Measurements from ENCODE around the gene NTM. TPM values are rescaled to one million over a fixed set of nuclear protein-coding genes. Genes with fewer than 3 reads are reported as not detected.

The NTM gene
- polyA plus RNA-seq, 2 donors = 0.24 to 1.1 TPM

DNA sequence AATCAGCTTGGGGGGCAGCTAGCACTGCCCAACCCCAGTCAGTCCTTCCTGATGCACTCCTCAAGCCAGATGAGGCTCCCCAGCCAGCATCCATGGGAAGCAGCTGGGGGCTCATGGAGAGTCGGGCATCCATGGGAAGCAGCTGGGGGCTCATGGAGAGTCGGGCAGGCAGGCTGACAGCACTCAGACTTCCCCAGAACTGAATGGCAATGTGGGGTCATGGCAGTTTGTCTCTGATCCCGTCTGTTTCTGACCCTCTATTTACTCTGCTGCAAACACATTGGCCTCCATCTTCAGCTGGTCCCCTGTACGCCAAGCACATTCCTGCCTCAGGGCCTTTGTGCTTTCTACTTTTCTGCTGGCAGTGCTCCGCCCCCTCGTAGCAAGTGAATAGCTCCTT is 314.8 kb downstream of the NTM start:
- 85% methylated on average over 6 of the region's 6 CpGs for WGBS, 2 donors
- no peak overlapping the region for H3K27ac ChIP-seq (ENCODE audit: low read depth in 2 of 2, low read length in 1 of 2)
- H3K4me1 ChIP-seq (ENCODE audit: control insufficient read depth in 2 of 2, insufficient read depth in 2 of 2, low read length in 1 of 2) = peaks cover 0 to 3% of the 10 kb centered on the region in 2 donors
- no peaks in the 10 kb centered on the region for H3K27me3 ChIP-seq (ENCODE audit: control insufficient read depth in 1 of 2, insufficient read depth in 2 of 2, low read length in 2 of 2)
- no peak overlapping the region for H3K4me3 ChIP-seq (ENCODE audit: low read depth in 1 of 2, low read length in 2 of 2)
- no peaks in the 10 kb centered on the region for H3K9me3 ChIP-seq (ENCODE audit: control insufficient read depth in 2 of 2, insufficient read depth in 1 of 2, low read depth in 1 of 2, low read length in 1 of 2)
- no peaks in the 10 kb centered on the region for H3K36me3 ChIP-seq (ENCODE audit: control insufficient read depth in 2 of 2, insufficient read depth in 2 of 2, low read length in 1 of 2)

DNA sequence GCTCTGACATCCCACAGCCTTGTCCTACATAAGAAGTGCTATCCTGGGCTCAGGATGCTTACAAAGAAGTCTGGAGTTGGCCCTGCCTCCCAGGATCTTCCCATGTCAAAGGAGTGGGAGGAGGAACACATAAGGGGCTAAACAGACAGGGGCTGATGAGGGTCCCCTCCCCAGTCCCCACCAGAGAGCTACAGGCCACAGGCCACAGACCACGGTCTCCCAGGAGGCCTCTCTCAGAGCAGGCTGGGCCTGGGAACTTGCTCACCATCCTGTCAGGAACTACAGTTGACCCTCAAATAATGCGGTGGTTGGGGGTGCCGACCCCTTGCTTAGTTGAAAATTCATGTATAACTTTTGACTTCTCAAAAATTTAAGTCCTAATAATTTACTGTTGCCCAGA is 315.5 kb downstream of the NTM start:
- peaks cover 0 to 3% of the 10 kb centered on the region in 2 donors for H3K4me1 ChIP-seq (ENCODE audit: control insufficient read depth in 2 of 2, insufficient read depth in 2 of 2, low read length in 1 of 2)
- 86 to 97% methylated on average over 2 to 3 of the region's 3 CpGs for WGBS, 2 donors
- H3K27me3 ChIP-seq (ENCODE audit: control insufficient read depth in 1 of 2, insufficient read depth in 2 of 2, low read length in 2 of 2) = no peaks in the 10 kb centered on the region
- H3K9me3 ChIP-seq (ENCODE audit: control insufficient read depth in 2 of 2, insufficient read depth in 1 of 2, low read depth in 1 of 2, low read length in 1 of 2) = no peaks in the 10 kb centered on the region
- no peaks in the 10 kb centered on the region for H3K36me3 ChIP-seq (ENCODE audit: control insufficient read depth in 2 of 2, insufficient read depth in 2 of 2, low read length in 1 of 2)
- H3K4me3 ChIP-seq (ENCODE audit: low read depth in 1 of 2, low read length in 2 of 2) = no peak overlapping the region
- H3K27ac ChIP-seq (ENCODE audit: low read depth in 2 of 2, low read length in 1 of 2) = no peak overlapping the region

DNA sequence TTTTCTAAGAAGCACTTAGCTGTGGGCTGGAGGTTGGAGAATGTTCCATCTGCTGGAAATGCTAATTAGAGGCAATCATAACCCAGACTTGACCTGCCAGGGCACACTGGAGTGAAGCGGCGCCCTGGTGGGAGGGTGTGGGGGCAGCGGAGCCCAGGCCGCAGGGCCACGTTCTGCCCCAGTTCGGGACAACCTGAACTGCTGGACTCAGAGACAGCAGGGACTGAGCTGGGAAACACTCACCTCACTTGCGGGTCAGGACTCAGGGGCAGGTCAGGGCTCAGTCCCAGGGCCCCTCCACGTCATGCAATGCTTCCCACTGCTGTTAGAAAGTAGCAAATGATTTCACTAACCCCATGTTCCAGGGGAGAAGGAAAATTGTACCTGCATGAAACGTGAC is 316.4 kb downstream of the NTM start:
- 89 to 94% methylated on average over 9 of the region's 9 CpGs for WGBS, 2 donors
- Histone ChIP-seq H3K27me3 (ENCODE audit: control insufficient read depth in 1 of 2, insufficient read depth in 2 of 2, low read length in 2 of 2) (peaks cover 0 to 3% of the 10 kb centered on the region in 2 donors), H3K4me3 (ENCODE audit: low read depth in 1 of 2, low read length in 2 of 2) (no peak overlapping the region), H3K9me3 (ENCODE audit: control insufficient read depth in 2 of 2, insufficient read depth in 1 of 2, low read depth in 1 of 2, low read length in 1 of 2) (no peaks in the 10 kb centered on the region), H3K27ac (ENCODE audit: low read depth in 2 of 2, low read length in 1 of 2) (no peak overlapping the region), H3K4me1 (ENCODE audit: control insufficient read depth in 2 of 2, insufficient read depth in 2 of 2, low read length in 1 of 2) (peaks cover under 1 to 3% of the 10 kb centered on the region in 2 donors), H3K36me3 (ENCODE audit: control insufficient read depth in 2 of 2, insufficient read depth in 2 of 2, low read length in 1 of 2) (no peaks in the 10 kb centered on the region)

DNA sequence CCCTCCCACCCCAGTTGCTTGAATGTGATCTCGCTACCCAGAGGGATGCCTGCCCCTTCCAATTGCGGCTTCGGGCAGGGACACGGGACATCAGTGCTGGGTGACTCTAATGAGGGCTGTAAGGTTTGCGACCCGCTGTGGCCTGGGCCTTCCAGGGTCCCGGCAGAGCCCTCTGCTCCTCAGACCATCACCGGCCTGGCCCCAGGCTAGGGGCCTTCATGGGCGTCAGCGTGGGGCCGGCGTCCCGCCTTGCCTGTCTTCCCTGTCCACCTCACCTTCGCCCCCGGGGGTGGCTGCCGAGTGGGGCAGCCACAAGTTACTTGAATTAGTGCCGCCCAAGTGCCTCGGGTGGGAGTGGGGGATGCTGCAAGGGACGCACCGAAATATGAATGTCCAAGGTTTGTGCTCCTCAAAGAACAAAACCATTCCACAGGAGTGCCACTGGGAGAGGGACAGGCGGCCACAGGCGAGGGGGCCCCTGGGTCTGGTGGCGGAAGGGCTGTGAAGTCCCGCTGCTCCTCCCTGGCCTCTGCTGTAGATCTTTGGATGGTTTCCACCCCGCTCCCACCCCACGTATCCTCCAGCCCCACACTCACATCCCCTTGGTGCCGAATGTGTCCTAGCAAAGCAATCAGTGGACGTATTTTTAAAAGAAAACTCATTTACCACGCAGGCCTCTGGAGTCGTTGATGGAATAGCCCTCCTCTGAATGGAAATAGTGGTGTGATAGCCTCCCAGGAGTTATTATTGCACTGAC is 317.1 kb downstream of the NTM start:
- peaks cover 2 to 3% of the 10 kb centered on the region in 2 donors for H3K4me1 ChIP-seq (ENCODE audit: control insufficient read depth in 2 of 2, insufficient read depth in 2 of 2, low read length in 1 of 2)
- no peaks in the 10 kb centered on the region for H3K36me3 ChIP-seq (ENCODE audit: control insufficient read depth in 2 of 2, insufficient read depth in 2 of 2, low read length in 1 of 2)
- no peaks in the 10 kb centered on the region for H3K9me3 ChIP-seq (ENCODE audit: control insufficient read depth in 2 of 2, insufficient read depth in 1 of 2, low read depth in 1 of 2, low read length in 1 of 2)
- H3K27me3 ChIP-seq (ENCODE audit: control insufficient read depth in 1 of 2, insufficient read depth in 2 of 2, low read length in 2 of 2) = peaks cover 0 to 3% of the 10 kb centered on the region in 2 donors
- H3K27ac ChIP-seq (ENCODE audit: low read depth in 2 of 2, low read length in 1 of 2) = no peak overlapping the region
- no peak overlapping the region for H3K4me3 ChIP-seq (ENCODE audit: low read depth in 1 of 2, low read length in 2 of 2)
- 82 to 86% methylated on average over 28 to 30 of the region's 30 CpGs for WGBS, 2 donors

- no peaks in the 10 kb centered on the region for H3K9me3 ChIP-seq (ENCODE audit: control insufficient read depth in 2 of 2, insufficient read depth in 1 of 2, low read depth in 1 of 2, low read length in 1 of 2)
- H3K27ac ChIP-seq (ENCODE audit: low read depth in 2 of 2, low read length in 1 of 2) = no peak overlapping the region
- 13 to 15% methylated on average over 29 to 34 of the region's 34 CpGs for WGBS, 2 donors
- peaks cover 0 to 3% of the 10 kb centered on the region in 2 donors for H3K27me3 ChIP-seq (ENCODE audit: control insufficient read depth in 1 of 2, insufficient read depth in 2 of 2, low read length in 2 of 2)
- no peak overlapping the region for H3K4me3 ChIP-seq (ENCODE audit: low read depth in 1 of 2, low read length in 2 of 2)
- no peaks in the 10 kb centered on the region for H3K36me3 ChIP-seq (ENCODE audit: control insufficient read depth in 2 of 2, insufficient read depth in 2 of 2, low read length in 1 of 2)
- peaks cover 2 to 3% of the 10 kb centered on the region in 2 donors for H3K4me1 ChIP-seq (ENCODE audit: control insufficient read depth in 2 of 2, insufficient read depth in 2 of 2, low read length in 1 of 2)
Observed at GRCh38 chr11:131688048-131688693, 317.8 kb downstream of the NTM start.

DNA sequence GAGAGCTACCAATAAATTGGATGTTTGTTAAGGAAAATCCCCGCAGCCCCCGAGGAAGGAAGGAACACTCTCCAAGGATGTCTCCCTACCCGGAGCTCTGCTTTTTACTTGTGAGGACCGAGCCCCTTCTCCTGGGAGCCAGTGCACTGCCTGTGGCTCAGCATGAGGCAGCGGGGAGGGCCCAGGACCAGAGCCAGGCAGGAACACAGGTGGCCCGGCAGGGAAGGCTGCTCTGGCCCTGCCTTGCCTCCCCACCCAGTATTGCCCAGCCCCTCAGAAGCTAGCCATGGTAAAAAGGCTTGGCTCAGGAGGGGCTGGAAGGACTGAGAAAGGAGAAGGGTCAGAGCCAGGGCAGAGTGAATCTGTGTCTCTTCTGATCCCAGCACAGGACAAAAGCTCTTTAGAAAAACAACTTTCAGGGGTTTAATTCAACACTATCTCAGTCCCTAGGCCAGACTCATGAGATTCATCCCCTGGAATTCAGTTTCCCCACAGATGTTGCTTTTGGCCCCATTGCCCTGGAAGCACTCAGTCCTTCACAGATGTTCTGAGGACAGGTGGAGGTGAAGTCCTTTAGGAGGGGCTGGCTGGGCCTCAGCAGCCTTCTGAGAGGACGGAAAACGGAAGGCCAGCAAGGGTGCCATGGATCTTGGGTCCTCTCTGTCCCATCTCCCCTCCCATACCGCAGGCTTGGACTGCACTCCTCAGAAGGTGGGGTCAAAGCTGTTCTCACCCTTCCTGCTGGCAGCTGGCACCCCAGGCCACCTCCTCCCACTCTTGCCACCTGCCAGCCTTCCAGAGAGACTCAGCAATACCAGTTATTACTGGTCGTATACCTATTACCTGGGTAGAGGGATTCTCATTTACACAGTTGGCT is 318.9 kb downstream of the NTM start:
- H3K27ac ChIP-seq (ENCODE audit: low read depth in 2 of 2, low read length in 1 of 2) = no peak overlapping the region
- no peaks in the 10 kb centered on the region for H3K9me3 ChIP-seq (ENCODE audit: control insufficient read depth in 2 of 2, insufficient read depth in 1 of 2, low read depth in 1 of 2, low read length in 1 of 2)
- H3K4me3 ChIP-seq (ENCODE audit: low read depth in 1 of 2, low read length in 2 of 2) = no peak overlapping the region
- H3K27me3 ChIP-seq (ENCODE audit: control insufficient read depth in 1 of 2, insufficient read depth in 2 of 2, low read length in 2 of 2) = peaks cover 0 to 3% of the 10 kb centered on the region in 2 donors
- no peaks in the 10 kb centered on the region for H3K36me3 ChIP-seq (ENCODE audit: control insufficient read depth in 2 of 2, insufficient read depth in 2 of 2, low read length in 1 of 2)
- WGBS, 2 donors = 85 to 86% methylated on average over 10 of the region's 10 CpGs
- peaks cover 2 to 3% of the 10 kb centered on the region in 2 donors for H3K4me1 ChIP-seq (ENCODE audit: control insufficient read depth in 2 of 2, insufficient read depth in 2 of 2, low read length in 1 of 2)

DNA sequence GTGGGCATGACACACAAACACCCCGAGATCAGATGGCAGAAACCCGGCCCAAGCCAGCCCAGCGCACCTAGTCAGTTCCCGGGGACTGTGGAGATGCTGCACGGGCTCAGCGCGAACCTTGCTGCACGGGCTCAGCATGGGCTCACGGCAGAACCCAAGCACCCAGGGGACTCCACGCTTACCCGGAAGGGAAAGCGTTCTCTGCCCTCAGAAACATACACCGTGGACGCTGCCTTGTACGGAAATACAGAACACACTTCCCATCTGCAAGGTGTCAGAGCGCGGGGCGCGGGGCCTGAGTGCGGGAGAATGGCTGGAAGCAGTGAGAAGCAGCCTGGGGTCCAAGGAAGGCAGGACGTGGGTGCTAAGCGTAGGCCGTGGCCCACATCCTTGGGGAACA is 319.9 kb downstream of the NTM start:
- no peaks in the 10 kb centered on the region for H3K9me3 ChIP-seq (ENCODE audit: control insufficient read depth in 2 of 2, insufficient read depth in 1 of 2, low read depth in 1 of 2, low read length in 1 of 2)
- peaks cover 2 to 3% of the 10 kb centered on the region in 2 donors for H3K4me1 ChIP-seq (ENCODE audit: control insufficient read depth in 2 of 2, insufficient read depth in 2 of 2, low read length in 1 of 2)
- H3K27me3 ChIP-seq (ENCODE audit: control insufficient read depth in 1 of 2, insufficient read depth in 2 of 2, low read length in 2 of 2) = peaks cover 0 to 3% of the 10 kb centered on the region in 2 donors
- no peaks in the 10 kb centered on the region for H3K36me3 ChIP-seq (ENCODE audit: control insufficient read depth in 2 of 2, insufficient read depth in 2 of 2, low read length in 1 of 2)
- H3K4me3 ChIP-seq (ENCODE audit: low read depth in 1 of 2, low read length in 2 of 2) = no peak overlapping the region
- no peak overlapping the region for H3K27ac ChIP-seq (ENCODE audit: low read depth in 2 of 2, low read length in 1 of 2)
- WGBS, 2 donors = 95% methylated on average over 23 of the region's 23 CpGs

DNA sequence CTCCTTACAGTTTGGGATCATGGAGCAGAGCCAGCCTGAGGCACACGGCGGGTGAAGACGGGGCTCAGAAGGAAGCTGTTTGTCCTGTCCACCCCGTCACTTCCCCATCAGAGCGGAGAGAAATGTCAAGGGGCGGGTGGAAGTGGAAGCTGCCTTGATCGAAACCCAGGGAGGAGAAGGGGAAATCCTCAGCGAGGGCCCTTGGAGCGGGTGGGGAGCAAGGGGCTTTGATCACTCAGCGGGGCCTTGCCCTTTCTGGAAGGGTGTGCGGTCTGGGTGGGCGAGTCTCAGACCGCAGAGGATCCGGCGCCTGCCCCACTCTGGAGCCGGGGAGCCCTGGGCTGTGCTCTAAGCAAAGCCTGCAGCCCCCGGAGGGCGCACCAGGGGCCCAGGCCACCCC is 320.4 kb downstream of the NTM start:
- no peak overlapping the region for H3K4me3 ChIP-seq (ENCODE audit: low read depth in 1 of 2, low read length in 2 of 2)
- H3K9me3 ChIP-seq (ENCODE audit: control insufficient read depth in 2 of 2, insufficient read depth in 1 of 2, low read depth in 1 of 2, low read length in 1 of 2) = no peaks in the 10 kb centered on the region
- H3K27ac ChIP-seq (ENCODE audit: low read depth in 2 of 2, low read length in 1 of 2) = no peak overlapping the region
- peaks cover 0 to 3% of the 10 kb centered on the region in 2 donors for H3K27me3 ChIP-seq (ENCODE audit: control insufficient read depth in 1 of 2, insufficient read depth in 2 of 2, low read length in 2 of 2)
- no peaks in the 10 kb centered on the region for H3K36me3 ChIP-seq (ENCODE audit: control insufficient read depth in 2 of 2, insufficient read depth in 2 of 2, low read length in 1 of 2)
- 83 to 95% methylated on average over 10 to 18 of the region's 18 CpGs for WGBS, 2 donors
- peaks cover 2 to 3% of the 10 kb centered on the region in 2 donors for H3K4me1 ChIP-seq (ENCODE audit: control insufficient read depth in 2 of 2, insufficient read depth in 2 of 2, low read length in 1 of 2)

GRCh38 chr11:131691181-131692041 is 321.0 kb downstream of the NTM start:
- Histone ChIP-seq H3K4me3 (ENCODE audit: low read depth in 1 of 2, low read length in 2 of 2) (no peak overlapping the region), H3K9me3 (ENCODE audit: control insufficient read depth in 2 of 2, insufficient read depth in 1 of 2, low read depth in 1 of 2, low read length in 1 of 2) (no peaks in the 10 kb centered on the region), H3K36me3 (ENCODE audit: control insufficient read depth in 2 of 2, insufficient read depth in 2 of 2, low read length in 1 of 2) (no peaks in the 10 kb centered on the region), H3K27ac (ENCODE audit: low read depth in 2 of 2, low read length in 1 of 2) (no peak overlapping the region), H3K4me1 (ENCODE audit: control insufficient read depth in 2 of 2, insufficient read depth in 2 of 2, low read length in 1 of 2) (peaks cover 2 to 3% of the 10 kb centered on the region in 2 donors), H3K27me3 (ENCODE audit: control insufficient read depth in 1 of 2, insufficient read depth in 2 of 2, low read length in 2 of 2) (peaks cover 0 to 3% of the 10 kb centered on the region in 2 donors)
- WGBS, 2 donors = 46 to 53% methylated on average over 60 to 65 of the region's 65 CpGs
